Body of pancreas (tissue), 4 donors: ENCODE data around the gene TRPV2.

Source experiments
- CTCF ChIP-seq, 7 experiments: fragments of 450-650 bp in 4 of 7; fragments of 200-600 bp in 3 of 7; sonication (generic) in 3 of 7; IDR thresholded peaks; one replicate each; pipeline ENCODE4 v1.5.1; 2016 to 2019; ENCODE audit warnings: antibody characterized with exemption in 7 of 7
- POLR2A ChIP-seq, 3 donors: fragments of 450-650 bp; IDR thresholded peaks; one replicate each; pipeline ENCODE4 v1.6.1; 2016; ENCODE audit warnings: antibody characterized with exemption in 3 of 3, mild to moderate bottlenecking in 2 of 3

GRCh38 chr17:16472539-16472938, 57.2 kb downstream of the TRPV2 start:
- TF ChIP-seq CTCF (IDR thresholded peaks at IDR 0.05) (no peak), POLR2A (IDR thresholded peaks at IDR 0.05) (no peak)
